Measurements from ENCODE around the gene C4A.

Gene C4A

DNA sequence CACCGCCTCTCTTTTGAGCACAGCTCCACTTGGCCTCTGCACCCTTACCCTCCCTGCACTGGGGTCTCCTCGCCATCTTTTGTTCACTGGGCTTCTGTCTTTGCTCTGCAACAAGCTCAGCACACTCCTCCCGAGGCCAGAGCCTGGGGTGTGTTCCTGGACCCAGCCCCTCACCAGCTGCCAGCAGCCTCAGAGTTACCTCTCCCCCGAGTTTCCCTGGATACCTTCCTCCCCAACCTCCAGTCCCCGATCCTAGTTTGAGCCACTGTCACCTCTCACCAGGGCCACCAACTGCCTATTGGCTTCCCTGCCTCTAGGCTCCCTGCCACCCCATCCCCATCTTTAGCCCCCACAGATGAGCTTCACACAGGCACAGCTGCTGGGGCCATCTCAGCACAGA, 68.7 kb downstream of the C4A start:
- DNase-seq (ENCODE audit: extremely low read depth, low read depth), result no peak
- TF ChIP-seq, protein P1, sequence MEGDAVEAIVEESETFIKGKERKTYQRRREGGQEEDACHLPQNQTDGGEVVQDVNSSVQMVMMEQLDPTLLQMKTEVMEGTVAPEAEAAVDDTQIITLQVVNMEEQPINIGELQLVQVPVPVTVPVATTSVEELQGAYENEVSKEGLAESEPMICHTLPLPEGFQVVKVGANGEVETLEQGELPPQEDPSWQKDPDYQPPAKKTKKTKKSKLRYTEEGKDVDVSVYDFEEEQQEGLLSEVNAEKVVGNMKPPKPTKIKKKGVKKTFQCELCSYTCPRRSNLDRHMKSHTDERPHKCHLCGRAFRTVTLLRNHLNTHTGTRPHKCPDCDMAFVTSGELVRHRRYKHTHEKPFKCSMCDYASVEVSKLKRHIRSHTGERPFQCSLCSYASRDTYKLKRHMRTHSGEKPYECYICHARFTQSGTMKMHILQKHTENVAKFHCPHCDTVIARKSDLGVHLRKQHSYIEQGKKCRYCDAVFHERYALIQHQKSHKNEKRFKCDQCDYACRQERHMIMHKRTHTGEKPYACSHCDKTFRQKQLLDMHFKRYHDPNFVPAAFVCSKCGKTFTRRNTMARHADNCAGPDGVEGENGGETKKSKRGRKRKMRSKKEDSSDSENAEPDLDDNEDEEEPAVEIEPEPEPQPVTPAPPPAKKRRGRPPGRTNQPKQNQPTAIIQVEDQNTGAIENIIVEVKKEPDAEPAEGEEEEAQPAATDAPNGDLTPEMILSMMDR (IDR thresholded peaks at IDR 0.05; ENCODE audit: low read depth, low read length), result no peak

Data from AG09319 (cell line).